Lower lobe of right lung (tissue), 2 donors: ENCODE results near the gene TMEM132E. TPM values are rescaled to one million over a fixed set of nuclear protein-coding genes. Genes with fewer than 3 reads are reported as not detected.

Experiments
- ATAC-seq, 2 donors: fragments of 200-7000 bp; cut with Tn5 transposase; one replicate each; pipeline ENCODE4 v1.9.1; 2020 to 2022; ENCODE audit warnings: mild to moderate bottlenecking in 2 of 2, moderate library complexity in 2 of 2
- DNase-seq: peaks from one replicate; pipeline ENCODE4 v3.0.0-alpha.2; 2020
- H3K27ac ChIP-seq: fragments of 200-600 bp; one replicate; pipeline ENCODE4 v1.8.0; 2022
- H3K27me3 ChIP-seq: fragments of 200-600 bp; one replicate; pipeline ENCODE4 v1.8.0; 2022; ENCODE audit warnings: low read depth
- H3K36me3 ChIP-seq: fragments of 200-600 bp; one replicate; pipeline ENCODE4 v1.8.0; 2022; ENCODE audit warnings: mild to moderate bottlenecking
- H3K4me1 ChIP-seq: fragments of 200-600 bp; one replicate; pipeline ENCODE4 v1.8.0; 2022
- H3K4me3 ChIP-seq: fragments of 200-600 bp; one replicate; pipeline ENCODE4 v1.8.0; 2022; ENCODE audit warnings: mild to moderate bottlenecking
- H3K9me3 ChIP-seq: fragments of 200-600 bp; one replicate; pipeline ENCODE4 v1.8.0; 2022
- intact Hi-C: fragments of 100-400 bp; cut with DNase I; formaldehyde crosslinking; loops from one replicate; pipeline ENCODE4 v1.11.0; 2022
- total RNA-seq: library from RNA; stranded (reverse); fragmentation: NEBNext Ultra II Directional; extraction: Animal tissue kit (Norgen Biotek cat#: 25700); gene quantifications from one replicate; pipeline ENCODE4 v1.2.1, GENCODE V29; 2021
- TF ChIP-seq, protein P1 (sequence below): fragments of 200-600 bp; IDR thresholded peaks from one replicate; pipeline ENCODE4 v1.8.0; 2022; ENCODE audit warnings: antibody characterized with exemption, mild to moderate bottlenecking
- donor health status: DM: no; HTN: yes; CAD: no; lungs with severe emphysema.

Gene TMEM132E
- total RNA-seq, 1 donor from 2014 or later, result 0.53 TPM

DNA sequence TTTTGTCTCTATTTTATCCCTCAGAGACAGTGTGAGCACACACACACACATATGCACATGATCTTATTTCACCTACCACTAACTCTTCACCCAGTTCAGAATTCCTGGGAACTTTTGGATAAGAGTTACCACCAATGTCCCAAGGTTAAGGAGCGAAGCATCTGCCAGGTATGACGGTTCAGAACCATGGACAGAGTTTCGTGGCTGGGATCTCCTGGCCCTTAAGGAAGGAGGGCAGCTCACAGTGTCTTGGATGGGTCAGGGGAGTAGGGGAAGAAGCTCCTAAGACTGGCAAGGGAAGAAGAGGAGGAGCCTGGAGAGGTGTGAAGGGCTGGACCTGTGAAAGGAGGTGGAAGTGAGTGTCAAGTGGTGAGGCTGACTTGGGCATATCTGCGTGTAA, 23.0 kb upstream of the TMEM132E start:
- DNase-seq (no peak), ATAC-seq (no peak)
- H3K27ac ChIP-seq, result no peak overlapping the region
- H3K9me3 ChIP-seq, result no peaks in the 10 kb centered on the region
- TF ChIP-seq, protein P1, sequence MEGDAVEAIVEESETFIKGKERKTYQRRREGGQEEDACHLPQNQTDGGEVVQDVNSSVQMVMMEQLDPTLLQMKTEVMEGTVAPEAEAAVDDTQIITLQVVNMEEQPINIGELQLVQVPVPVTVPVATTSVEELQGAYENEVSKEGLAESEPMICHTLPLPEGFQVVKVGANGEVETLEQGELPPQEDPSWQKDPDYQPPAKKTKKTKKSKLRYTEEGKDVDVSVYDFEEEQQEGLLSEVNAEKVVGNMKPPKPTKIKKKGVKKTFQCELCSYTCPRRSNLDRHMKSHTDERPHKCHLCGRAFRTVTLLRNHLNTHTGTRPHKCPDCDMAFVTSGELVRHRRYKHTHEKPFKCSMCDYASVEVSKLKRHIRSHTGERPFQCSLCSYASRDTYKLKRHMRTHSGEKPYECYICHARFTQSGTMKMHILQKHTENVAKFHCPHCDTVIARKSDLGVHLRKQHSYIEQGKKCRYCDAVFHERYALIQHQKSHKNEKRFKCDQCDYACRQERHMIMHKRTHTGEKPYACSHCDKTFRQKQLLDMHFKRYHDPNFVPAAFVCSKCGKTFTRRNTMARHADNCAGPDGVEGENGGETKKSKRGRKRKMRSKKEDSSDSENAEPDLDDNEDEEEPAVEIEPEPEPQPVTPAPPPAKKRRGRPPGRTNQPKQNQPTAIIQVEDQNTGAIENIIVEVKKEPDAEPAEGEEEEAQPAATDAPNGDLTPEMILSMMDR, result no peak
- H3K36me3 ChIP-seq, result no peaks in the 10 kb centered on the region
- H3K27me3 ChIP-seq, result peaks cover 20% of the 10 kb centered on the region
- H3K4me3 ChIP-seq, result no peak overlapping the region
- H3K4me1 ChIP-seq, result no peaks in the 10 kb centered on the region
- intact Hi-C loops, result no loop called here

DNA sequence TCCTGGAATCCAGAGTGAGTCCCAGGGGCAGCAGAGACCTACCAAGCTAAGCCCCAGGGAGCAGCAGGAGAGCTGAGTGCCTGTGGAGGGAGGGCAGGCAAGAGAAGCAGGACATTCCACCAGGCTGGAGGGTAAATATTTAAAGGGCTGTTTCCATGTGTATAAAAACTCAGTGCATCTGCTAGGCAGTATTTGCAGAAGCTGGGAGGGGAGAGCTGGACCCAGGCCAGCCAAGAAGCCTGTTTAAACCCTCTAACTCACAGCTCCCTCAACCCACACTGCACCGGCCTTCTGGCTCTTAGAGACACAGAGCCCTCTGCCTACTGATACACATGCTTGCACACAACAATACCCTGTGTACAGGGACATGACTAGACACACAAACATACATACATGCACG, 22.5 kb upstream of the TMEM132E start:
- no peak overlapping the region for H3K27ac ChIP-seq
- no peak for DNase-seq
- no peaks in the 10 kb centered on the region for H3K4me1 ChIP-seq
- no peak for ATAC-seq
- no peak overlapping the region for H3K4me3 ChIP-seq
- H3K36me3 ChIP-seq, result no peaks in the 10 kb centered on the region
- TF ChIP-seq, protein P1, result no peak
- peaks cover 20% of the 10 kb centered on the region for H3K27me3 ChIP-seq
- intact Hi-C loops, result no loop called here
- no peaks in the 10 kb centered on the region for H3K9me3 ChIP-seq

DNA sequence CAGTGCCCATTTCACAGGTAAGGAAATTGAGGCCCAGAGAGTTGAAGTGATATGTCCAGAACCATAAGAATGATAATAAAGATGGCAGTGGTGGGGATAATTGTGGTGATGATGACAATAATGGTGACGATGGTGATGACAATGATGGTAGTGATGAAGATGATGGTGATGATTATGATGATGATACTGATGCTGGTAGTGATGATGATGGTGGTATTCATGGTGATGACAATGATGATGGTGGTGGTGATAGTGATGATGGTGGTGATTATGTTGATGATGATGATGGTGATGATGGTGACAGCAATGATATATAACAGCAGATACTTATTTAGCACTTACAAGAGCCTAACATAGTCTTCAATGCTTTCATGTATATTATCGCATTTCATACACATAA, 18.1 kb upstream of the TMEM132E start:
- Histone ChIP-seq H3K36me3 (no peaks in the 10 kb centered on the region), H3K9me3 (no peaks in the 10 kb centered on the region), H3K4me1 (no peaks in the 10 kb centered on the region), H3K27ac (no peak overlapping the region), H3K4me3 (no peak overlapping the region), H3K27me3 (peaks cover 24% of the 10 kb centered on the region)
- ATAC-seq, result no peak
- TF ChIP-seq, protein P1, result no peak
- intact Hi-C loops, result no loop called here
- DNase-seq, result no peak

DNA sequence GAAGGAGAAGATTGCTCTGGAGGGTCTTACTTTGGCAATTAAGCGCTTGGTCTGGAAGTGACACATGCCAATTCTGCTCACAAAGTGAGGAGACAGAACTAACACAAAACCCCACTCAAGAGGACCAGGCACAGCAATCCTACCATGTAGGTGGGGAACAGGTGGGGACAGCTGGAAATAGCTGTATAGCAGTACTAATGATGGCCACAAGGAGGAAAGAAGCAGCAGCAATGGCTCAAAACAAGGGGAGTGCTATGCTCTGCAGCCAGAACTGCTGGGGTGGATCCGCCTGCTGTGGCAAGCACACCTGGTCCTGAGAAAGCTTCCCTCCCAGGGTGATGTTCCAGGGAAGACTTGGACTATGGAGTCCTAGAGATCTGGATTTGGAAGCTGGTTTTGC, 17.0 kb upstream of the TMEM132E start:
- DNase-seq (no peak), ATAC-seq (no peak)
- no peak overlapping the region for H3K4me3 ChIP-seq
- TF ChIP-seq, protein P1, result no peak
- H3K4me1 ChIP-seq, result no peaks in the 10 kb centered on the region
- no peaks in the 10 kb centered on the region for H3K36me3 ChIP-seq
- no peak overlapping the region for H3K27ac ChIP-seq
- H3K9me3 ChIP-seq, result no peaks in the 10 kb centered on the region
- intact Hi-C loops, result no loop called here
- H3K27me3 ChIP-seq, result peaks cover 32% of the 10 kb centered on the region

DNA sequence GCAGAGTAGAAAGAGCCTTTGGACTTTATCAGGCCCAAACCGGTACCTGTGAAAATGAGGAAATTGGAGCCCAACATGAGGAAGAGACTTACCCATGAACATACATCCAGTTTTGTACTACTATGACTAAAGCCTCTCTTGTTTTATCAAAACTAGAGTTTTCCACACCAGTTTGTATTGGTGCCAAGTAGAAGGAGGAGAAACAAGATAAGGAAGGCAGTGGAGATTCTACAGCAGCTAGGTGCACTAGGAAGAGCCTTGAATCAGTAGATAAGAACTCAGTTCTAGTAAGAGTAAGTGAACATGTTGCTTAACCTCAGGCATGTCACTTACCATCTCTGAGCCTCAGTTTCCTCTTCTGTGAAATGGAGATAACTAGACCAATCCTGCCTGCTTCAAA, 13.7 kb upstream of the TMEM132E start:
- no peaks in the 10 kb centered on the region for H3K9me3 ChIP-seq
- H3K4me3 ChIP-seq, result no peak overlapping the region
- TF ChIP-seq, protein P1, result no peak
- H3K27me3 ChIP-seq, result peaks cover 39% of the 10 kb centered on the region
- no peak overlapping the region for H3K27ac ChIP-seq
- no peak for DNase-seq
- H3K36me3 ChIP-seq, result no peaks in the 10 kb centered on the region
- intact Hi-C loops, result no loop called here
- H3K4me1 ChIP-seq, result no peaks in the 10 kb centered on the region
- no peak for ATAC-seq

DNA sequence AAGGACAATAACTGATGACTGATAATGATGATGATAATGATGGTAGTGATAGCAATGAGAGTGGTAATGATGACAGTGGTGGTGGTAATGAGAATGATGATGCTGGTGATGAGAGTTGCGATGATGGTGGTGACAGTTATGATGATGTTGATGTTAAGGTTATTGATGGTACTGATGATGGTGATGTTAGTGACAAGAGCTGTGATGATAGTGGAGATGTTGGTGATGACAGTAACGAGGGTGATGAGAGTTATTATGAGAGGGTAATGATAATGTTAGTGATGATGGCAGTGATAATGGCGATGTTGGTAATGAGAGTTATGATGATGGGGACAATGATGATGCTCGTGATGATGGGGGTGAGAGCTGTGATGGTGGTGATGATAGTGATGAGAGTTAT, 13.2 kb upstream of the TMEM132E start:
- TF ChIP-seq, protein P1, result no peak
- intact Hi-C loops, result no loop called here
- no peak overlapping the region for H3K4me3 ChIP-seq
- ATAC-seq (no peak), DNase-seq (no peak)
- peaks cover 39% of the 10 kb centered on the region for H3K27me3 ChIP-seq
- H3K36me3 ChIP-seq, result no peaks in the 10 kb centered on the region
- H3K9me3 ChIP-seq, result no peaks in the 10 kb centered on the region
- H3K27ac ChIP-seq, result no peak overlapping the region
- H3K4me1 ChIP-seq, result no peaks in the 10 kb centered on the region
